HG03432 (cell line): Measurements from ENCODE around the gene ATF7.
"Not testable (repeated sequence)": the region's sequence is repeated elsewhere in the genome, so short reads cannot be mapped to it uniquely, and the experiment has no call there.

Source experiments
- ATAC-seq: cut with Tn5 transposase; IDR thresholded peaks from one replicate; pipeline ENCODE4 v1.9.1; 2021; ENCODE audit warnings: mild to moderate bottlenecking, moderate library complexity; ENCODE audit not compliant: unreplicated experiment

Gene ATF7

DNA sequence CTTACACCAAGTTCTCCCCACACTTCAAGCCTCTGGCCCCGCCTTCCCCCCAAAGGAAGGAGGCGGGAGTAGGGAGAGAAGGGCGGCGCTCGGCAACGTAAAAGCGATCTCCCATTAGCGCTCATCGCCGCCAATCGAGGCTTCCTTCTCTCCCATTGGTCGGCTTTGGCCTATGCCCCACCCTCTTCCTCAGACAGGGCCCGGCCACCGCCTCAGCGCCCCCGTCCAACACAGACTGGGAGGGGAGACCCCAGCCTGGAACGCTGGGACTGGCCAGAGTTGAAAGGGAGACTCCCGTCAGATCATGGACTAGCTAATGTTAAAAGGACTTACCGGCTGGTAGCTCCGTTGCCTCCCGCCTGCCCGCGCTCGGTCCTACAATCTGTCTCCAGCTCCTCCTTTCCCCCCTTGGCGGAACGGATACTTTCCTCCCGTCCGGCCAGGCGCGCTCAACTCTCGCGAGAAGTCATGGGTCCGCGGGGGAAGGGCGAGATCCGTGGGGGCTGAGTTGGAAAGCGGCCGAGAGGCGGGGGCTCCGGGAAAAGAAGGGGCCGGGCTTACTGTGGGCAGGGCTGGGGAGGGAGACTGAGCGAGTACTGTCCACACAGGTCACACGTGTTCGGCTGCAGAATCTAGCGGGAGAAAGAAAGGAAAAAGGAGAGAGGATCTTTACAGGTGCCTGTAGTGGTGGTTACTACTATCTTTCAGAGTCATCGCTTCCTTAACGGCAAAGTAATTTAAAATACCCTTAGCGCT, at the start of gene ATF7:
Gene ATF7 (minus strand): TSS at position 437 of the 756 bp plus-strand sequence. CDS start 25,382 bp downstream, outside the sequence.
- peak; percentile 94 for ATAC-seq

DNA sequence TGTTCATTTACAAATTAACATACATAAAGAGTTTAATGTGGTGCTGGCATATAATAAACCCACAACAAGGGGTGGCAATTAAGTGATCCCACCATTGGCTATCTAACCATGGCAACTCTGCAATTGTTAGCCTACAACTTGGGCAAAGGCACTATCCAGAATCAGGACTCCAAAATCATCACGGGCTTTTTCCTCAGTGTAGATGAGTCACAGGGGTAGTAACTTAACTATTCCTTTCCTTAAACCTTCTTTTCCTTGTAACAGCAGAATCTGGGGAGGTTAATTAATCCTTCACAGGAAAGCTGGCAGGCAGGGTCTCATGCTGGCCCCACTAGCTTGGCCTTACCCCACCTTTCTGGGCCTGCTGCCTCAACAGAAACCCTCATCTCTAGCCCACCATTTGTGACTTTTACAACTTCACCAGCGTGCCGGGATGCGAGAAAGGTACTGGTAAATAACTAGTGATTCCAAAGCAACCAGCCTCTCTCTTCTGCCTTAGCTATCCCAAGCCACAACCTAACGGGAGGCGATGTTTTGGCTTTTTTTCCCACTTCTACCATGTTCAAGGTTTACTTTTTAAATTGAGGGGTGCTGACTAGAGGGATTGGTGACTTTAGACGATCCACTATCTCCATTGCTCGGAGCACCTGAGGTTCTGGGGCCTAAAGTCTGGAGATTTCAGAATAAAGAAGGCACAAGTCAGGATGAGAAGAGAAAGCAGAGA, 49.0 kb upstream of the ATF7 start:
- no peak for ATAC-seq

DNA sequence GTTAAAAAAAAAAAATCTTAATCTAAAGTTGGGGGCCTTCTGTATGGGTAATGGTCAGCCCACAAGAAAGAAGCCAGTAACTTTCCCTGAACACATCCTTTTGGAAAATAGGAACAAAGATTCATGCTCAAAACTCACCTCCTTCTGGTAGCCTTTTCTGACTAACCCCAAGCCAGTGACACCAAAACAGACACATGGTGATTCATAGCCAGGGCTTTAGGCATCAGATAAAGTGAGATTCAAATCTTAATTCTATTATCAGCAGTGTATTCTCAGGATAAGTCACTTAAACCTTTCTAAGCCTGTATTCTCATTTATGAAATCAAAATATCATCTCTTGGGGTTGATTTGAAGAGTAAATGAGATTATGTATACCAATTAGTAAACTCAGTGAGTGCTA, 44.8 kb upstream of the ATF7 start:
- no peak for ATAC-seq

DNA sequence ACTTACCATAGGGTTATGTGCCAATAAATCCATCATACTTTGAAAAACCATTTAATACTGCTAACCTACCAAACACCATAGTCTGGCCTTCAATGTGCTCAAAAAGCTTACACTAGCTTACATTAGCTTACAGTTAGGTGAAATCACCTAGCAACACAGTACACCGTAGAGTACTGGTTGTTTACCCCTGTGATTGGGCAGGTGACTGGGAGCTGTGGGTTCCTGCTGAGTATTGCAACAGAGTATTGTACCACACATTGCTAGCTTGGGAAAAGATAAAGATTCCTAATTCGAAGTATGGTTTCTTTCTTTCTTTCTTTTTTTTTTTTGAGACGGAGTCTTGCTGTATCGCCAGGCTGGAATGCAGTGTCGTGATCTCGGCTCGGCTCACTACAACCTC, 44.1 kb upstream of the ATF7 start:
- no peak for ATAC-seq

DNA sequence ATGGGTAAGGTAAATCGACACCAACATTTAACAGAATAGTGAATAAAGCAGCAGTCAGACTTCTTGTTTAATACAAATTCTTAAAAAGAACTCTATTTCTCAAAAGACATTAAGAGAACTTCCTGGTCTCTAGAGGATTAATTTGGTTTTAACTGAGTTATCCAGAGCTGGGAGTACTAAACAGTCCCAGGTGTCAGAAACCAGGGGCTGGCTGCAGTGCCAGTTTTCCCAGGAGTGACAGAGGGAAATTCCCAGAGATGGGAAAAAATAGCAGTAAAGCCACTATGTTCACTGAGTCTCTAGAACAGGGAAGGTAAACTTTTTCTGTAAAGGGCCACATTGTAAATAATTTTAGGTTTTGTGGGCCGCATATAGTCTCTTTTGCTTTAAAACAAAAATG, 40.9 kb upstream of the ATF7 start:
- no peak for ATAC-seq

DNA sequence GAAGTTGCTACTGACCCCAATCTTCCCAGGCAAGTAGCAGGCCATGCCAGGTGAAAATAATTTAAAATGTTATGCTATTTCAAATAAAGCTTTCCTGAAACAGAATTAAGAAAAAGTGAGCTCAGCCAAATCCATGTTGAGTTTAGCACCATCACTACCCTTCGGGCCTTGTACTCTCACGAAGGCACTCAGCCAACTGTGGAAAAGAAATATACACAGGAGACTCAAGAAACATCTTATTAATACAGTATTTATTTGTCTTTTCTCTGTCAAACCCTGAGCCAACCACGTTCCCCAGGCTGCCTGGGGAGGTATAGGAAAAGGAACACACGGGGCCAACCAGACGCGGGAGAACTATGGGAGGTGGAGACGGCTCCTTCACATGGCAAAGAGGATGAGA, 38.8 kb upstream of the ATF7 start:
- no peak for ATAC-seq

DNA sequence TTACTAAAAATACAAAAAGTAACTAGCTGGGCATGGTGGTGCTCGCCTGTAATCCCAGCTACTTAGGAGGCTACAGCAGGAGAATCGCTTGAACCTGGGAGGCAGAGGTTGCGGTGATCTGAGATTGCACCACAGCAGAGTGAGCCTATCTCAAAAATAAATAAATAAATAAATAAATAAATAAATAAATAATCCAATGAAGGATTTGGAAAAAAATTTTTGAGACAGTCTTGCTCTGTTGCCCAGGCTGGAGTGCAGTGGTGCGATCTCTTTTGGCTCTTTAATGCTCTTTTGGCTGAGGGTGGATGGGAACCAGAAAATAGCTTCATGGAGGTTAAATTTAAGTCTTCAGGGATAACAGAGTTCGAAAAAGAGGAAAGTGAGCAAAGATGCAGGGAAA, 38.0 kb upstream of the ATF7 start:
- ATAC-seq = no peak

DNA sequence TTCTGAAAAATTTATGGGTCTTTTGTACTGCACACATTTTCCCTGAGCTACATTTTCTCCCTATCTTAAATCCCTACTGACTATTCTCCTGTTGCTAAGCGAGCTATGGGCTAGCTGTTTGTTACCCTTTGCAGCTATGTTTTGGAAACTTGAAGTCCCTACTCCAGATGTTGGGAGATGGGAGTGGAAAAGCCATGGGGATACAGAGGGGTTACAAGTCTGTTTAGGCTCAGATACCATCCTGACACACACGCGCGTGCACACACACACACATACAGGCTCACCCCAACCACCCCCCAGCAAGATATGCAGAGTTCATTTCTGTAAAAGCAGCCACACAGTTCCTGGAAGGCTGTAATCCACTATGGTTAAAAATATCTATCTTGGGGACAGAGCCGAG, 33.9 kb upstream of the ATF7 start:
- ATAC-seq = no peak

DNA sequence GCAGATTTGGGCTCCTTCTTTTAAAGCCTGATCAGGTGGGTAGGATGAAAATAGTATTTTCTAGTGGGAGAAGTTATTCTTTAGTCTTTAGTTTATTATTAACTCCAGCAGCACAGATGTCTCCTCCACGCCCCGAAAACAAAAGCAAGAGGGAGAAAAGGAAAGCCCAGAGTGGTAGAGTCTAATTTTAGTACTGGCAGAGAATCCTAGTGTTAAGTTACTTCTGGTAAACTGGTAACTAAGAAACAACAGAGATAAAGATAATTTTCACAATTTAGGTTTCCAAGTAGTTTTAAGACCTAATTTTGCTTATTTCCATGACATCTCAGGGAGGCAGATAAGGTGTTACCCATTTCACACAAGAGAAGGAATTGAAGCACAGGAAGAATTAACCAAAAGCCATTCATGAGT, 33.4 kb upstream of the ATF7 start:
- no peak for ATAC-seq

DNA sequence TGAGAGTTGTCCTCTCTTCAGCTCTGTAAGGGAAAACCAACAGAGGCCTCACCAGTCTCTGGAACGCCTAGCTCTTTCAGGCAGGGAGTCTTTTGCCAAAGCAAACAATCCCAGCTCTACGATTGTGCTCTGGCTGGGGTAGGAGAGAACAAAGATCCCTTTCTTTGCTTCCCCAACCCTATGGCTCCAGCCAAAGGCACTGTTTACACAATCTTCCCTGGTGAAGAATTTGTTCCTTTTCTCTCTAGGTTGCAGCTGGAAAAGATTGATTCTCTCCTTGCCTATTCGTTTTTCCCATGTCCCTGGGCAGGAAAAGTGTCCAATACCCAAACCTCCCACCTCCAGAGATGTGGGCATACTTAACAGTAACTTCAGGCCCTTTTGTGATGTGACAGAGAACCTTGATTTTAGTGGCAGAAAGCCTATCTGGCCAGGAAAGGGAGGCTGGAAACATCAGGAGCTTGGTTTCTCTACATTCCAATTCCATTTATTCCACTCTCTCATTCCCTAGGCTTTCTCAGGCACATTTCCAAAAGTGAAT, 32.9 kb upstream of the ATF7 start:
- no peak for ATAC-seq

DNA sequence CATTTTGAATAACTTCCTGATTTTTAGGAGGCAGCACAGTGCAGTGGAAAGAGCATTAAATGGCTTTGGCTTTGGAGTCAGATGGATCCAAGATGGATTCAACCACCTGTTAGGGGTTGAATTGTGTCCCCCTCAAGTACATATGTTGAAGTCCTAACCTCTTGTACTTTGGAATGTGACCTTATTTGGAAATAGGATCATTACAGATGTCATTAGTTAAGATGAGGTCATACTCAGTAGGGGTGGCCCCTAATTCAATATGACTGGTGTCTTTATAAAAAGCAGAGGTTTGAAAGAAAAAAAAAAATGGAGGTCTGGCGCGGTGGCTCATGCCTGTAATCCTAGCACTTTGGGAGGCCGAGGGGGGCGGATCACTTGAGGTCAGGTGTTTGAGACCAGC, 30.9 kb upstream of the ATF7 start:
- ATAC-seq = no peak

DNA sequence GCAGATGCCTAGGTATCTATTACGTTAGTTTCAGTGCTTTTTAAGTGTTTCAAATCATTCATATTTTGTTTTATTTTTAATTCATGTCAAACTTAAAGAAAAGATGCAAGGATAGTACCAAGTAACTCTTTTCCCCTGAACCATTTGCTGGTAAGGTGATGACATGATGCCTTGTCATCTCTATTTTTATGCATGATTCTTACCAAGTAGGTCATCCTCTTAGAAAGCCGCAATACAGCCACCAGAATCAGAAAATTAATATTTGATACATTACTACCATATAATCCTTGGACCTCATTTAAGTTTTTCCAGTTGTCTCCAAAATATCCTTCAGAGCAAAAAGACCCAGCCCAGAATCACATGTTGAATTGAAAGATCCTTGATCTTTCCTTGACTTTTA, 27.4 kb upstream of the ATF7 start:
- ATAC-seq = no peak

DNA sequence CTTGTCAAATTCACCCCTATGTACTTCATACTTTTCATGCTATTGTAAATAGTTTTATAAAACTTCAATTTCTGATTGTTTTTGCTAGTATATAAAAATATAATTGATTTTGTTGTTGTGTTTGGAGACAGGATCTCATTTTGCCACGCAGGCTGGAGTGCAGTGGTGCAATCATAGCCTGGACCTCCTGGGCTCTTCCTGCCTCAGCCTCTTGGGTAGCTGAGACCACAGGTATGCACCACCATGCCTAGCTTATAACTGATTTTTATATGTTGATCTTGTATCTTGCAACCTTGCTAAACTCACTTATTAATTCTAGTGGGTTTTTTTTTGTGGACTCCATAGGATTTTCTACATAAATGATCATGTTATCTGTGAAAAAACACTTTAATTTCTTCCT, 26.2 kb upstream of the ATF7 start:
- no peak for ATAC-seq

DNA sequence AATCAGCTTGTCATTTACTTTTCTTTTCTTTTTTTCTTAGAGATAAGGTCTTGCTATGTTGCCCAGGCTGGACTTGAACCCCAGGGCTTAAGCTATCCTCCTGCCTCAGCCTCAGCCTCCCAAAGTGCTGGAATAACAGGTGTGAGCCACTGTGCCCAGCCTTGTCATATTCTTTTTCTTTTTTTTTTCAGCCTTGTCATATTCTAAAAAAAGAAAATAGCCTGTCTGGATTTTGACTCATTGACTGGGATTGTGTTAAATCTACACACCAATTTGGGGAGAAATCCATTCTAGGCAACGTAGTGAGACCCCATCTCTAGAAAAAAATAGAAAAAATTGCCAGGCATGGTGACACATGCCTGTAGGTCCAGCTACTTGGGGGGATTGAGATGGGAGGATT, 25.6 kb upstream of the ATF7 start:
- ATAC-seq = no peak

DNA sequence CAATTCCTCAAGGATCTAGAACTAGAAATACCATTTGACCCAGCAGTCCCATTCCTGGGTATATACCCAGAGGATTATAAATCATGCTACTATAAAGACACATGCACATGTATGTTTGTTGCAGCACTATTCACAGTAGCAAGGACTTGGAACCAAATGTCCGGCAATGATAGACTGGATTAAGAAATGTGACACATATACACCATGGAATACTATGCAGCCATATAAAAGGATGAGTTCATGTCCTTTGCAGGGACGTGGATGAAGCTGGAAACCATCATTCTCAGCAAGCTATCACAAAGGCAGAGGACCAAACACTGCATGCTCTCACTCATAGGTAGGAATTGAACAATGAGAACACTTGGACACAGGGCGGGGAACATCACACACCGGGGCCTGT, 20.1 kb upstream of the ATF7 start:
- ATAC-seq = not testable (repeated sequence)

DNA sequence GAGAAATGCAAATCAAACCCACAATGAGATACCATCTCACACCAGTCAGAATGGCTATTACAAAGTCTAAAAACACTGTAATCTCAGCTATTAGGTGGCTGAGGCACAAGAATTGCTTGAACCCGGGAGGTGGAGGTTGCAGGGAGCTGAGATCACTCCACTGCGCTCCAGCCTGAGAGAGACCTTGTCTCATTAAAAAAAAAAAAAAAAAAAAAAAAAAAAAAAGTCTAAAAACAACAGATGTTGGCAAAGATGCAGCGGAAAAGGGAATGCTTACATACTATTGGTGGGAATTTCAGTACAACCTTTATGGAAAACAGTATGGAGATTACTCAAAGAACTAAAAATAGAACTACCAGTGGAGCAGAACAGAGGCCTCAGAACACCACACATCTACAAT, 19.0 kb upstream of the ATF7 start:
- no peak for ATAC-seq

DNA sequence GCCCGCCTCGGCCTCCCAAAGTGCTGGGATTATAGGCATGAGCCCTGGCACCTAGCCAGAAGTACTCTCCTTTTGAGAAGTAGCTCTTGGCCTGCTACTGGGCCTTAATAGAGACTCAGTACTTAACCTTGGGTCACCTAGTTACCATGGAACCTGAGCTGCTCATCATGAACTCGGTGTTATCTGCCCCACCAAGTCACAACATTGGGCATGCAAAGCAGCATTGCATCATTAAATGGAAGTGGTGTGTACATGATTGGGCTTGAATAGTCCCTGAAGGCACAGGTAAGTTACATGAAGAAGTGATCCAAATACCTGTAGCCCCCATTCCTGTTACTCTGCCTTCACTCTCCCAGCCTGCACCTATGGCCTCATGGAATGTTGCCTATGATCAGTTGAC, 18.0 kb upstream of the ATF7 start:
- no peak for ATAC-seq

DNA sequence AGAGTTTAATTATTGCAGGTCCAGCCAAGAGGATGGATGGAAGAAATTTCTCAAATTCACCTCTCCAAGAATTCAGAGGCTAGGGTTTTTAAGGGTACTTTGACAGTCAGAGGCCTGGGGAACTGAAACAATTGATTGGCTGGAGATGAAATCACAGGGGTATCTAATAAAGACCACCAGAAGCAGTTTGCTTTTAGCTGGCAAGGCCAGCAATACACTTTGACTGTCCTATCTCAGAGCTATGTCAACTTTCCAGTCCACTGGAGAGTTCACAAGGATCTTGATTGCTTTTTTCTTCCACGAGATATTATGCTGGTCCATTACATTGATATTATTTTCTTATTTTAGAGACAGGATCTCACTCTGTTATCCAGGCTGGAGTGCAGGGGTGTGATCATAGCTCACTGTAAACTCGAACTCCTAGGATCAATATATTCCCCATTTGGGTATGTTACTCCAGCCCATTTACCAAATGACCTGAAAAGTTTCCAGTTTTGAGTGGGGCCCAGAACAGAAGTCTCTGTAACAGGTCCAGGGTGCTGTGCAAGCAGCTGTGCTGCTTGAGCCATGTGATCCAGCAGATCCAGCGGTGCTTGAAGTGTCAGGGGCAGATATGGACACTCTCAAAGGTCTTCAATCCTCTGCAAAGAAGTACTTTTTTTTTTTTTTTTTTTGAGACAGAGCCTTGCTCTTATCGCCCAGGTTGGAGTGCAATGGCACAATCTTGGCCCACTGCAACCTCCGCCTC, 17.2 kb upstream of the ATF7 start:
- no peak for ATAC-seq

DNA sequence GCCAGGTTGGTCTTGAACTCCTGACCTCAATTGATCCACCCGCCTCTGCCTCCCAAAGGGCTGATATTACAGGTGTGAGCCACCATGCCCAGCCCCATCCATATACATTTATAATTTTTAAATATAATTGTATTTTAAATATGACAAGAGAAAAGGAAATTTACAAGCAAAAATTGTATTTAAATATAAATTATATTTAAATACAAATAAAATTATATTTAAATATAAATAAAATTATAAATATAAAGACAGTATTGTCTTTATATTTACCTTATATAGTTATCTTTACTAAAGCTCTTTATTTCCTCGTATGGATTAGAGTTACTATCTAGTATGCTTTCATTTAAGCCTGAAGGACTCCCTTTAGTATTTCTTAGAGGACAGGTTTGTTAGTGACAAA, 11.9 kb upstream of the ATF7 start:
- ATAC-seq = no peak

DNA sequence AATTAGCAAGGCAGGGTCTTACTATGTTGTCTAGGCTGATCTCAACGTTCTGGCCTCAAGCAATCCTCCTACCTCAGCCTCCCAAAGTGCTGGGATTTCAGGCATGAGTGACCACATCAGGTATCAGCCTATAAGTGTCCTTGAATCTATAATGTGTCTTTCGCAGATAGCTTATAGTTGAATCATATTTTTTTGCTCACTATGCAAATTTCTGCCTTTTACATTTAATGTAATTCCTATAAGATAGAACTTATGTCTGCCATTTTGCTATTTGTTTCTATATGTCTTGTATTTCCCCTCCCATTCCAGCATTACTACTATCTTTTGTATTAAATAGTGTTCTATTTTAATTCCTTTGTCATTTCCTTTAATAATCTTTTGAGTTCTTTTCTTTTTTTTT, 10.5 kb upstream of the ATF7 start:
- ATAC-seq = no peak

DNA sequence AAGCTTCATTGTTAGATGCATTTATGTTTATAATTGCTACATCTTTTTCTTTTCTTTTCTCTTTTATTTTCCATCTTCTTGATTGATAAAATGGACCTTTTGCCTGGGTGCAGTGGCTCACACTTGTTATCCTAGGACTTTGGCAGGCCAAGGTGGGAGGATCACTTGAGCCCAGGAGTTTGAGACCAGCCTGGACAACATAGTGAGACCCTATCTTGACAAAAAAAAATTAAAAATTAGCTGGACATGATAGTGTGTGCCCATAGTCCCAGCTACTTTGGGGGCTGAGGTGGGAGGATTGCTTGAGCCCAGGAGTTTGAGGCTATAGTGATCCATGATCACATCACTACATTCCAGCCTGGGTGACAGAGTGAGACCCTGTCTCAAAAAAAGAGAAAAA, 9.5 kb upstream of the ATF7 start:
- ATAC-seq = not testable (repeated sequence)

DNA sequence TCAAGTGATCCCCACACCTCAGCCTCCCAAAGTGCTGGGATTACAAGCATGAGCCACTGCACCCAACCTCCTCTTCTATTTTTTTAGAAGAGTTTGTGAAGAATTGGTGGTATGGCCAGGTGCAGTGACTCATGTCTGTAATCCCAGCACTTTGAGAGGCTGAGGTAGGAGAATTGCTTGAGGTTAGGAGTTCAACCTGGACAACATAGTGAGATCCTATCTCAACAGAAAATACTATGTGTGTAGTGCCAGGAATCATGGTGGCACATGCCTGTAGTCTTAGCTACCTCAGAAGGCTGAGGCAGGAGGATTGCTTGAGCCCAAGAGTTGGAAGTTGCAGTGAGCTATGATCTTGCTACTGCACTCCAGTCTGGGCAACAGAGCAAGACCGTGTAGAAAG, 5.5 kb upstream of the ATF7 start:
- no peak for ATAC-seq
